GM13977 (cell line): ENCODE data around the gene TMEM222.
"Not testable (repeated sequence)": the region's sequence is repeated elsewhere in the genome, so short reads cannot be mapped to it uniquely, and the experiment has no call there.

ENCODE experiments used
- DNase-seq: peaks from one replicate; pipeline ENCODE4 v3.0.0; 2012; ENCODE audit warnings: low spot score
- in situ Hi-C: fragments of 300-500 bp; cut with MboI; formaldehyde crosslinking; loops from one replicate; pipeline ENCODE4 v1.12.0; 2022; ENCODE audit warnings: low sequenced_read_pairs, low pct_unique_long_range_greater_than_20kb, mixed read lengths, inconsistent platforms; ENCODE audit not compliant: unreplicated experiment
- TF ChIP-seq, protein P1 (sequence below): IDR thresholded peaks from 2 replicates; pipeline ENCODE4 v1.5.1; 2012; ENCODE audit warnings: mild to moderate bottlenecking, control low read depth; ENCODE audit not compliant: insufficient read depth; ENCODE audit errors: extremely low read depth, missing control alignments

TMEM222 gene

DNA sequence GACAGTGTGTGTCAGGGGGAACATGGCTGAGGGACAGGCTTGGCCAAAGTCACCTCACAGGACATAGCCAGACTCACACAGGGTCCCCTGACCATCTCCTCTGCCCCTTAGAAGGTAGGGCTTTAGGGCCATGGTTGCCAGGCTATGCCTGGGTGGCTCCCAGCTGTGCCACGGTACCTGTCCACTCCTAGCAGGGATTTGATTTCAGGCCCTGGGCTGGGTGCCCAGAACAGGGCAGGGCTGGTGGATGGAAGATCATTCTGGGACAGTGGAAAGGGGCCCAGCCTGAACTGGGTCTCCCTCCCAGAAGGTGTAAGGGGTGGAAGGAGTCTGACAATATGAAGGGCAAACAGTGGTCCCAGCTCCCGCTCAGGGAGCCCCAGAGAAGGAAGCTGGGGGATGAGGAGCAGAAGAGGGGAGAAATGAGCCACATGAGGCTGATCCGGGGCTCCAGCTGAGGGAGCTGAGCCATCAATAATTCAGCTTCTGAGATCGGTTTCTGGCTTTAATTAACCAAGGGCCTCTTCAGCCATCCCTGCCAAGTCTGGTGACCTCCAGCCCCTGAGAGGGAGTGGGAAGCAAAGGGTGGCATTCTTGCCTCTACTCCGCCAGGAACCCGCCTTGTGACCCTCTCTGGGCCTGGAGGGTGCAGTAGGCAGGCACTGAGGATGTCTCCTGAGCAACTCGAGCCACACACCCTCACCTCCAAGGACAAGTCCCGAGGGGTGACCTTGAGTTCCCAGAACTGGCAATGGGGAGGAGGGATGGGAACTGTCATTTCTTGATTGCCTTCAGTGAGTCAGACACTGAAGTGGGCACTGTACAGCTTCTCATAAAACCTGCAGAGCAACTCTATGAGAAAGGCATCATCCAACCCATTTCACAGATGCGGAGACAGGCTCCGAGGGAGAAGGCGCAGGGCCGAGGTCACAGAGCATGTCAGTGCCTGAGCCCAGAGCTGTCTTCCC, 59.1 kb downstream of the TMEM222 start:
- no peak for DNase-seq
- in situ Hi-C loops = no loop called here
- TF ChIP-seq, protein P1, sequence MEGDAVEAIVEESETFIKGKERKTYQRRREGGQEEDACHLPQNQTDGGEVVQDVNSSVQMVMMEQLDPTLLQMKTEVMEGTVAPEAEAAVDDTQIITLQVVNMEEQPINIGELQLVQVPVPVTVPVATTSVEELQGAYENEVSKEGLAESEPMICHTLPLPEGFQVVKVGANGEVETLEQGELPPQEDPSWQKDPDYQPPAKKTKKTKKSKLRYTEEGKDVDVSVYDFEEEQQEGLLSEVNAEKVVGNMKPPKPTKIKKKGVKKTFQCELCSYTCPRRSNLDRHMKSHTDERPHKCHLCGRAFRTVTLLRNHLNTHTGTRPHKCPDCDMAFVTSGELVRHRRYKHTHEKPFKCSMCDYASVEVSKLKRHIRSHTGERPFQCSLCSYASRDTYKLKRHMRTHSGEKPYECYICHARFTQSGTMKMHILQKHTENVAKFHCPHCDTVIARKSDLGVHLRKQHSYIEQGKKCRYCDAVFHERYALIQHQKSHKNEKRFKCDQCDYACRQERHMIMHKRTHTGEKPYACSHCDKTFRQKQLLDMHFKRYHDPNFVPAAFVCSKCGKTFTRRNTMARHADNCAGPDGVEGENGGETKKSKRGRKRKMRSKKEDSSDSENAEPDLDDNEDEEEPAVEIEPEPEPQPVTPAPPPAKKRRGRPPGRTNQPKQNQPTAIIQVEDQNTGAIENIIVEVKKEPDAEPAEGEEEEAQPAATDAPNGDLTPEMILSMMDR = no peak

DNA sequence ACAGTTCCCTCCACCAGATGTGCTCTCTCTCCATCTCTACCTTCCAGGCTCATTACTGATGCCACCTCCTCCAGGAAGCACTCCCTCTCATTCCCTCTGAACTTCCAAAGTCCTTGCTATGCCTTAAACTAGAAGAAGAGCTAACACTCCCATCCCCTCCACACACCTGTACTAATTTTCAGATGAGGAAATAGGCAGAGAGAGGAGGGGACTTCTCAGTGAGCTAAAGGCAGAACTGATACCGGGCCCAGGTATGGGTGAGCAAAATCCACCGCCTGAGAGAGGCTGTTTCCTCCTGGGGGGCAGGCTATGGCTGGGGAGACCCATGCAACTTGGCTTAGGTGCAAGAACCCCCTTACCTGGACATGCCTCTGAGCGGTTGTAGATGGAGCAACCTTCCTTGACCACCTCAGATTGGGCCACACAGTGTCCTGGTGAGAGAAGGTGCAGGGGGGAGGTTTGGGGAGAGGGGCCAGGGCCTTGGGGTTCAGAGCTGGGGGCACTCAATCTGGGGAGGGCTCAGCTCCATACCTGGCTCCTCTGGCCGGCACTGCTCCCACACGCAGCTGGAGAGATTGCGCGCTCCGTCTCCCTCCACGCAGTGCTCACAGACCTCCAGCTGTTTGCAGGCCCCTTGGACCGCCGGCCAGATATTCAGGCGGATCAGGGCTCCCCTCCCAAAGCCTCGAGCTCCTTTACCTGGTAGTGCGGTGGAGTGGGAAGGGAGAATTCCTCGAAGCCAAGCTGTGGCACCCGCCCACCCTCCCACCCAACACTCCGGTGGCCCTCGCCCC, 60.2 kb downstream of the TMEM222 start:
- in situ Hi-C loops = no loop called here
- TF ChIP-seq, protein P1 = no peak
- no peak for DNase-seq

DNA sequence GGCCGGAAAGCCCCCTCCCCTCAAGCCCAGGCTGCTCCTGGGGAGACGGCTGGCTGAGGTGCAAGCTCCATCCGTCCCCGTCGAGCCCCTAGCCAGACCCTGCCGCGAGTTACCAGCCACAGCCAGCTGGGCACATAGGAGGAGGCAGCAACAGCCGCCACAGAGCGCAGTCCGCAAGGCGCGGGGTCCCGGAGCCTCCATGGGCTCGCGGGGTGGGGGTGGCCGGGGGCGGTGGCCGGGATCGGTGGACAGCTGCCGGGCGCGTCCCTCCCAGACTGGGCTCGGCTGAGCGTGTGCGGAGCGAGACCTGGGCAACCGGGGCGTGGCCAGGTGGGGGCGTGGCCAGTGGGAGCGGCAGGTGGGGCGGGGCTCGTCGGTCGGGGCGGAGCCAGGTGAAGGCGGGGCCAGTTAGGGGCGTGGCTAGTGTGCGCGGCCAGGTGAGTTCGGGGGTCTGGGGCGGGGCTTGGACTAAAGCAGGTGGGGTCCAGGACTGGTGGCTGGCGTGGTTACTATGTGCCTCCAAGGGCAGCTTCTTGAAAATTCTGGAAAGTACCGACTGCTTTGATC, 61.2 kb downstream of the TMEM222 start, which contains the start of gene CD164L2:
CD164L2 (minus strand) TSS at position 295 of the 567 bp plus-strand sequence; CDS start at position 201, 94 bp downstream.
- in situ Hi-C loops = no loop called here
- TF ChIP-seq, protein P1 = no peak
- DNase-seq = no peak

DNA sequence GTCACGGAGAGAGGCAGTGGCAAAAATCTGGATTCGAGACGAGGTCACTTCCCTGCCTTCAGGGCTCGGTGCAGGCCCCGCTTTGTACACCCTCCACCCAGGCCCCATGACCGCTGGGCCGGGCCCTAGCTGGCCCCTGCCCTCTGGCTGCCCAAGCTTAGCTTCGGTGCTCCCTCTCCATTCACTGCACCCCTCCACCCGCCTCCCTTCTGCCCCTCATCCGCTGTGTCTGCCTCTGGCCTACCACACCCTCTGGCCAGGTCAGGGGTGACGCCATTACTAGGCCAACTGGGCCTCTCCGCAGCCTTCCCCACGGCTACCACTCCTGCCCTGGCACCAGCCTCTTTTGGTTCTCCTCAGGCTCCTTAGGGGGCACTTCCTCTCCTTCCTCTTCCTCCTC, 61.7 kb downstream of the TMEM222 start:
- in situ Hi-C loops = no loop called here
- DNase-seq = no peak
- TF ChIP-seq, protein P1 = no peak

DNA sequence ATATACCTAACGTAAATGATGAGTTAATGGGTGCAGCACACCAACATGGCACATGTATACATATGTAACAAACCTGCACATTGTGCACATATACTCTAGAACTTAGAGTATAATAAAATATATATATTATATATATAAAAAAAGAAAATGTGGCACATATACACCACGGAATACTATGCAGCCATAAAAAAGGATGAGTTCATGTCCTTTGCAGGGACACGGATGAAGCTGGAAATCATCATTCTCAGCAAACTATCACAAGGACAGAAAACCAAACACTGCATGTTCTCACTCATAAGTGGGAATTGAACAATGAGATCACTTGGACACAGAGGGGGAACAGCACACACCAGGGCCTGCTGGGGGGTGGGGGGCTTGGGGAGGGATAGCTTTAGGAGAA, 62.8 kb downstream of the TMEM222 start:
- in situ Hi-C loops, DNase-seq: not testable (repeated sequence)
